Germinal center (tissue), 1 donor: ENCODE results near the gene TMEM273.

ENCODE experiments used
- DNase-seq: peaks from one replicate; pipeline ENCODE4 v3.0.0; 2012; ENCODE audit warnings: mixed read lengths, low spot score

Gene TMEM273

DNA sequence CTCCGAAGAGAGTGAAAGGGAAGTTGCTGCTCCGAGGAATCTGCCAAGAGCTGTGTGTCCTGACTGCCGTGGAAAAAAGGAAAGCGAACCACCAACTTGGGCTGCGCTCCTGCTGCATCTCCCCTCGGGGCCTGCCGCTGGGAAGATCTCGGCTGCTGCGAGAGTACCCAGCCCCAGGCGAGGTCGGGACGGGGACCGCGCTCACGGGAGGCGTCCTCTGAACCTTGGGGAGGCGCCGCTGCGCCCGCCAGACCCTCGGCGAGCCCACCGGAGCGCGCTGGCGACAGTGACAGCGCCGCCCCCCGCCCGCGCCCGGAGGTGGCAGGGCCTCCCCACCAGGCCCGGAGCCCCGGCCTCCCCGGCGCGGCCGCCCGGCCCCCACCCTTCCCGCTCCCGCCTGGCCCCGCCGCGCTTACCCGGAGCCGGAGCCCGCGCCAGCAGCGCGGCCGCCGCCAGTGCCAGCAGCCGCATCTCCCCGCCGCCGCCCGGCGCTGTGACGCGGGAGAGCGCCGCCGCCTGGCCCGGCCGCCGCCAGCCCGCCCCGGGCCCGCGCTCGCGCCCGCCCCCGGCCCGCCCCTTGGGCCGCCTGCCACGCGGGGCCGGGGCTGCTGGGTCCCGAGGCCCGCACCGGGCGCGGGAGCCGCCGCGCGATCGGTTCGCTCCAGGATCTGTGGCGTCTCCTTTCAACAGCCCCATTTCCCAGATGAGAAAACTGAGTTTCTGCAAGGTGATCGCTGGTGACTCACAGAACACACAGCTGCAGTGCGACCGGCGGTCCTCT lies 73.0 kb downstream of the TMEM273 start, which contains the start of gene VSTM4:
TSS of gene VSTM4 (minus strand) at position 508 of the 781 bp plus-strand sequence. CDS start at position 471, 37 bp downstream.
- peak; percentile 28 for DNase-seq

DNA sequence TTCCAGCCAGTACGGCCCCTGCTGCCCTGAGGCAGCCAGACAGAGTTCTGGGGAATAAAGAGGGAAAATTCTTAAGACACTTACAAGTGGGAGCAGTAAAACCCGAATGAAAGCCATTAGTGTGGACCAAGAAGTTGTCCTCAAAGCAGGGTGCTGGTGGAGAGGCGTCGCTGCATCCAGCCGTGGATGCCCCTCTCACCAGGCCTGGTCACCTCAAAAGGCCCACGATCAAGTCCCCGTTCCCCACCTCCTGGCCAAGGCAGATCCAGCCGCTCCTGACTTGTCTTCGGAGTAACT lies 73.5 kb downstream of the TMEM273 start:
- DNase-seq = no peak

DNA sequence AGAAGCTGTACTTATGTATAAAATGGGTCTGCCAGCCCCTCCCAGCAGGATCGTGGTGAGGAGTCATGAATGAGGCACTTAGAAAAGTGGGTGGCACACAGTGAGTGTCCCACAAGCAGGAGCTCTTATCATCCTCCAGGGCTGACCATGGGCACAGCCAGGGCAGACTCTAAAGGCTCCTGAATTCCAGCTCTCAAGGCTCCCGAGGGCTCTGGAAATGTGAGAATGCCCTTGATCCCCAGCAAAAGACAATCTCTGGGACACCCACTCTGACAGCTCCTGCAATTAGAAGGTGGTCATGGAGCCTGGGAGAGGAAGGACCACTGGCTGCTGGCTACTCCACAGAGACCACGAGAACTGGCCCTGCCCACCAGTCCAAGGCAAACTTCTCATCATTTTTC lies 74.5 kb downstream of the TMEM273 start:
- no peak for DNase-seq

DNA sequence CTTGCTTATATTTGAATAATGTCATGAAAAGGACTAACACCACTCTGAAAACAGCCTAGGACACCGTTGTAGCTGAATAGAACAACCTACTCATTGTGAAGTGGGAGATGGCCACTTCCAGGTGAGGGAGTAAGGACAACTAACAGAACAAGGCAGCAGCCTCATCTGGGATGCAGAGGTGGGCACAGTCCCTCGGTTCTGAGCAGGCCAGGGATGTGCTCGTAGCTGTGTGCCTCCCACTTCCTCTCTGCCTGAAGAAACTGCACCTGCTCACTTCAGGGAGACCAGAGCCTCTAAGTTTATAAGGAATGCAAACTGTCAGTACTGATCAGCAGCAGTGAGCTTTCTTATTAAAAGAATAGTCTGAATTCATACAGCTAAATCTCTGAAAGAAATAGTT lies 75.3 kb downstream of the TMEM273 start:
- no peak for DNase-seq

DNA sequence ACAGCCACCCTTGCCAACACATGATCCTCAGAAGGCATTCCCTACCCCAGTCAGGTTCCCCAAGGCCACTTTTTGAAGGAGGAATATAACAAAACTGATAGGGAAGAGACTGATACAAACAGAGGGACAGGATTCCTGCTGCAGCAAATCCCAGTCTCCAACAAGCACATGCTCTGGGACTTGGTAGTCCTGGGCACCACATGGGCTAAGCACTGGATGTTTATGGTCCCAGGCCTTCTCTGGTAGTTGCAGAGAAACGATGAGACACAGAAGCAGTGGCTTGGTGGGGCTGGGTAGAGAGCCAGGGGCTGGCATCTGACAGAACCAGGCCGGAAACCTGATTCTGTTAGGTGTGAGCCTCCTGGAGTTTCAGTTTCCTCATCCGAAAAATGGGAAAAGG lies 76.1 kb downstream of the TMEM273 start:
- no peak for DNase-seq

DNA sequence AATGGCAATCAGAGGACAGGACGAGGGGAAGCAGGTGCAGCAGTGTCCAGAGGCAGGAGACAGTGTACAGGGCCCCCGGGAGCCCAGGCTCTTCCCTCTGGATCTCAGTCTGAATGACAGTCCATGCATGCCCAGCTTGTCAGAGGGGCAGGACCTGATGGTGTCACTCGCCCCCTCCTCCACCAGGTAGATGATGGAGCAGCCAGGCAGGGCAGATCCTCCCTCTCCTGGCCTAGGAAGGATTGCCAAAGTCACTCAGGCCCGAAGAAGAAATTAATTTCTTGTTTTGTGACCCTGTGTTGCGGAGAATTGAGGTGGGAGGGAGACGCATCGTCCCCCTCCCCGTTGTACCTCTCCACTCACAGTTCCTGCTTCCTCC lies 76.9 kb downstream of the TMEM273 start:
- DNase-seq = no peak

DNA sequence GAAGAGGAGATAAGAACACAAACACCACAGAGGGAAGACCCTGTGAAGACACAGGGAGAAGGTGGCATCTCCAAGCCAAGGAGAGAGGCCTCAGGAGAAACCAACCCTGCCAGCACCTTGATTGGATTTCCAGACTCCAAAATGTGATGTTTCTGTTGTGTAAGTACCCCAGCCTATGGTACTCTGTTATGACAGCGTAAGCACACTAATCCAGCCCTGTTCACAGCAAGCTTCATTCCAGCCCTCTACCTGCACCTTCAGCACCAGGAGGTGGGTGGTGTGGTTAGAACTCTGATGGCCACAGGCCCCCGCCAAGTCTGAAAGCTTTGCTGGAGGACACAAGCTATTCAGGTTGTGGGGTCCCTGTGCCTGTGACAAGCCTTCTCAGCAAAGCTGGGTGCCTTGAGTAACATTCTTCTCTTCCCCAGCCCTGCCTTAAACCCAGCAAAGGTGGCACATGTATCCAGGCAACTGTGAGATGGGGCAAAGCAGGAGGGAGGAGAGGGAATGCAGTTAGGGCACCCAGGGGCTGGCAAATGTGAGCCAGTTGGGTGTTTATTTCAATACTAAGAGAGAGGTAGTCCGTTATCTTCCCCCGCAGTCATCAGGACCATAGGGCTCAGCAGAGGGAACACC lies 77.4 kb downstream of the TMEM273 start:
- DNase-seq = no peak

DNA sequence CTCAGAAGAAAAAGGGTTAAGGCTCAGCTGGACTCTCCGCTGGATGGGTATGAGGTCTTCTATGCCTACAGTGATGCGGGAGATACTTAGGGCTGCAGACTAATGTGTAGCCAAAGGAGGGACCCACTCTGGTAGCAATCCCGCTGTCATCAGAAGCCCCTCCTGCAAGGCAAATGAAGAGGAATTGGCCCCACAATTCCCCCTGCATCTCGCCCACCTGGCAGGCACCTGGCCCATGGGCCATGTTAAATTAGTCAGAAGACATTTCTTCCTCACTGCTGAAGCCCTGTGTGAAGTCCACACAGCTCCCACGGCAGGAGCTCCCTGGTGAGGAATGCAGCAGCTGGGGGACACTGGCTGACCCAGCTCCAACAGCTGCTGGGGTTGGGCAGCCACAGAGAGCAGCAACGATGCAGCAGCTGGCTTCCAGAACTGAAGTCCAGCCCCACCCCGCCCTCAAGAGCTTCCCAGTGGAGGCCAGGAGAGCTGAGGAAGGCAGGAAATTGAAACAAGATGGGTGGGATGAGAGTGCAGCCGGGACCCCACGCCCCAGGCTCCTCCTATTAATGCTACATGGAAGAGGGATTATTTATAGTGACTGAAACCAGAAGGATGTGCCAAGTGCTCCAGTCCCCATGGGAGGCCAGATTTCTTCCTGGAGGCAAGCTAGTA lies 78.4 kb downstream of the TMEM273 start:
- DNase-seq = no peak

DNA sequence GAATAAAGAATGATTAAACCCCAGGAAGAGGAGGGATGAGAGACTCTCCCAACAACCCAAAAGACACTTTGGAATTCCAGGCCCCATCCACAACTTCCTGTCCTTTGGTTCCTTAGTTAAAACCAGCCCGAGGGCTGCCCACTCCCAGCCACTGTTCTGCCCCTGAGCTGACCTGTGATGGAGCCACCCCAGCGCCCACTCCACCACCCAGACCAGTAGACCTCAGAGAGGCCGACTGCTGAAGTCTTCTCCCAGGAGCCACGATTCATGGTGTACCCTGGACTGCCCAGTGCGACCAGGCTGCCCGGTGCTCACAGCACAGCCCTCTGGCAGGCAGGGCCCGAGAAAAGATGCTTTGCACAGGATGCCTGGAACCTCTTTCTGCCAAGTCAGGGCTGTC lies 79.5 kb downstream of the TMEM273 start:
- no peak for DNase-seq

DNA sequence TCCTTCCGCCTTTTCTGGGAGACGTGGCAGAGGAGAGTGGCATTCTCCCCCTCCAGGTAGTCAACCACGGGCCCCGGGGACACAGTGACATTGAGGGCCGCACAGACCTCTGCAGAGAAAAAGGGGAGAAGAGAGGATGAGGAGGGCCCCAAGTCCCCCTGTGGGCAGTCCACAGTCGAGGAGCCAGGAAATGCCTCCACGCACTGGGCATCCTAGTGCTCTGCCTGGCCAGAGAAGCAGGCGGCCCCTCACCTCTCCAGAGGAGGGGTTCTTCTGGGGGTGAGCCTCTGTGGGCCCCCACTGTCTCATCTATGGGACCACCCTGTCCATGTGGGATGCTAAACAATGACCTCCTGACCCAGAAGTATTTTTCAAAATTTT lies 80.3 kb downstream of the TMEM273 start:
- no peak for DNase-seq

DNA sequence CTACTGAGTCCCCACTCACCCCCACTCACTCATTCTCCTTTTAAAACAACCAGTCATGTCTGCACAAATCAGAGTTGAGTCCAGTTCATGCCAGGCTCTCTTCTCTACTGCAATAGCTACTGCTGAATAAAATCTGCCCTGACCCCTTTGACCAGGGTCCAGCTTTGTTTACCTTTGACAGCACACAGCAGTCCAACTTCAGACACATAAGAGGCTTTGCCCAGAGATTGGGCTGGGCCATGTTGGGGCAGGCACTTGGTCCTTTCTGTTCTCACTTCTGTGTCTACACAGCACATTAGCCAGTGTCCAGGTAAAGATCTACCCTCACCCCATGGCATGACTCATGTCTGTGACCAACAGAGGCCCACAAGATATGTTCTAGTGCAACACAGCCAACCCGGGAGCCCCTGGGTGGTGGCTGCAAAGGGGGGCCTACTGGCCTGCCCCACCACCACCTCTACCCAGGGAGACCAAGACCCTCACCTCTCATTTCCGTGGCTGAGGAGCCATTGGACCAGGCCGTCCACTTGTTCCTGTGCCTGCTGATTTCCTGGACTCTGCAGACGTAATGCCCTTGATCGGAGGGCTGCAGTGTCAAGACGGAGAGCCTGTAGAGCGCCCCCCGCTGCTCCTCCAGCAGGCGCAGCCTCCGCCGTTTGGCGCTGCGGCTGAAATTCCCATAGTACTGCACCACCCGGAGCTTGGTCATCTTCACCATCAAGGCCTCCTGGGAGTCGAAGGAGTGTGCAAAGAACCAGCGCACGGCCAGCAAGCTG lies 80.9 kb downstream of the TMEM273 start:
- no peak for DNase-seq

DNA sequence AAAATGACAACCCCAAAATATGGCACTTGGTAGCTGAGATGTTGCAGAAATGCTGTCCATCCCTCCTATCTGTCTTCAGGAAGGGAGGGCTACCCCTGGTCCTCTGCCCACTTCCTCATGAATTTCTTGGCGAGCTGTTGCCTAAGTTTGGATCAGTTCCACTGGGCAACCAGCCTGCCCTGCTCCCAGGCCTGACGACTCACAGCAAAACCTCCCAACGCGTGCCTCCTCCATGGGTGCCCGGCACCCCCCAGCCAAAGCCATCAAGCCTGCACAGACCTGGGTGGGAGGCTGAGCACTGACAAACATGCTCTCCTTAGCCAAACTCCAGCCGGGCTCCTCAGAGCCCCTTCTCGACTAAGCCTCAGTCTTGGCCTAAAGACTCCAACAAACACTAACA lies 81.7 kb downstream of the TMEM273 start:
- DNase-seq = no peak

DNA sequence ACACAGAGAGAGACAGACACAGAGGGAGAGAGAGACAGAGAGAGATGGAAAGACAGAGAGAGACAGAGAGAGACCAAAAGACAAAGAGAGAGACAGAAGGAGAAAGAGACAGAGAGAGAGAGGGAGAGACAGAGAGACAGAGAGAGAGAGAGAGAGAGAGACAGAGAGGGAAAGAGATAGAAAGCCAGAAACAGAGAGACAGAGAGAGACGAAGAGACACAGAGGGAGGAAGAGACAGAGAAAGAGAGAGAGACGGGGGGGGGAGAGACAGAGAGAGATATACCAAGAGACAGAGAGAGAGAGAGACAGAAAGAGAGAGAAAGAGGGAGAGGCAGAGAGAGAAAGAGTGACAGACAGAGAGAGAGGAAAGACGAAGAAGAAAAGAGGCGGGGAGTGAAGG lies 83.1 kb downstream of the TMEM273 start:
- no peak for DNase-seq
